ENCODE results near the gene COX6A2. TPM values are rescaled to one million over a fixed set of nuclear protein-coding genes. Genes with fewer than 3 reads are reported as not detected.
A peak's percentile ranks its signal among the peaks of the same experiment; 100 is the strongest.
"Not testable (repeated sequence)": the region's sequence is repeated elsewhere in the genome, so short reads cannot be mapped to it uniquely, and the experiment has no call there.

Gene COX6A2
- total RNA-seq, 1 donor from 2014 or later = not detected

DNA sequence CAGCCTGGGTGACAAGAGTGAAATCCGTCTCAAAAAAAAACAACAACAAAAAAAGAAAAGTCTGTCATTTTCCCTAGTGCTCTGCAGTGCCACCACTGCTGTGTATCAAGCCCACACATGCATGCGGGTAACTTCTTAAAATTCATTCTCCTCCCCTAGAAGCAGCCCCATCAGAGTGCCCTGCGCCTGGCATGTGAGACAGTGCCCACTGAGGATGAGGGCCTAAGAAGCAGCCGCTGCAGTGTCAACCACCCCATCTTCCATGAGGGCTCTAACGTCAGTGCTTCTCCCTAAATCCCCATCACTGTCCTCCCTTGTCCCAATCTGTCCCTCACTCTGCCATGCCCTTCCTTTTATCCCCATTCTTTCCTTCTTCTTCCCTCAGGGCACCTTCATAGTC, 10.2 kb downstream of the COX6A2 start:
- no peak overlapping the region for H3K27ac ChIP-seq
- no peaks in the 10 kb centered on the region for H3K27me3 ChIP-seq
- no peaks in the 10 kb centered on the region for H3K36me3 ChIP-seq
- TF ChIP-seq, protein P1, sequence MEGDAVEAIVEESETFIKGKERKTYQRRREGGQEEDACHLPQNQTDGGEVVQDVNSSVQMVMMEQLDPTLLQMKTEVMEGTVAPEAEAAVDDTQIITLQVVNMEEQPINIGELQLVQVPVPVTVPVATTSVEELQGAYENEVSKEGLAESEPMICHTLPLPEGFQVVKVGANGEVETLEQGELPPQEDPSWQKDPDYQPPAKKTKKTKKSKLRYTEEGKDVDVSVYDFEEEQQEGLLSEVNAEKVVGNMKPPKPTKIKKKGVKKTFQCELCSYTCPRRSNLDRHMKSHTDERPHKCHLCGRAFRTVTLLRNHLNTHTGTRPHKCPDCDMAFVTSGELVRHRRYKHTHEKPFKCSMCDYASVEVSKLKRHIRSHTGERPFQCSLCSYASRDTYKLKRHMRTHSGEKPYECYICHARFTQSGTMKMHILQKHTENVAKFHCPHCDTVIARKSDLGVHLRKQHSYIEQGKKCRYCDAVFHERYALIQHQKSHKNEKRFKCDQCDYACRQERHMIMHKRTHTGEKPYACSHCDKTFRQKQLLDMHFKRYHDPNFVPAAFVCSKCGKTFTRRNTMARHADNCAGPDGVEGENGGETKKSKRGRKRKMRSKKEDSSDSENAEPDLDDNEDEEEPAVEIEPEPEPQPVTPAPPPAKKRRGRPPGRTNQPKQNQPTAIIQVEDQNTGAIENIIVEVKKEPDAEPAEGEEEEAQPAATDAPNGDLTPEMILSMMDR (IDR thresholded peaks at IDR 0.05) = no peak
- no peak overlapping the region for H3K4me3 ChIP-seq
- DNase-seq (no peak), ATAC-seq (no peak)
- intact Hi-C loops (cut with DNase I) = no loop called here
- H3K9me3 ChIP-seq = no peaks in the 10 kb centered on the region
- H3K4me1 ChIP-seq = no peaks in the 10 kb centered on the region

DNA sequence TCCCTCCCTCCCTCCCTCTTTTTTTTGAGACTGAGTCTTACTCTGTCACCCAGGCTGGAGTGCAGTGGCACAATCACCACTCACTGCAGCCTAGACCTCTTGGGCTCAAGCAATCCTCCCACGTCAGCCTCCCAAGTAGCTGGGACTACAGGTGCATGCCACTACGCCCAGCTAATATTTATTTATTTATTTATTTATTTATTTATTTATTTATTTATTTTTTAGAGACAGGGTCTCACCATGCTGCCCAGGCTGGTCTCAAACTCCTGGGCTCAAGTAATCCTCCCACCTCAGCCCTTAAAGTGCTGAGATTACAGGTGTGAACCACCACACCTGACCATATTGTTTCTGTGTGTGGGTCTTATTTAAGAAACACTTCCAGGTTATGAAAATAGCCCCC, 11.1 kb downstream of the COX6A2 start:
- not testable (repeated sequence) for H3K9me3 ChIP-seq

DNA sequence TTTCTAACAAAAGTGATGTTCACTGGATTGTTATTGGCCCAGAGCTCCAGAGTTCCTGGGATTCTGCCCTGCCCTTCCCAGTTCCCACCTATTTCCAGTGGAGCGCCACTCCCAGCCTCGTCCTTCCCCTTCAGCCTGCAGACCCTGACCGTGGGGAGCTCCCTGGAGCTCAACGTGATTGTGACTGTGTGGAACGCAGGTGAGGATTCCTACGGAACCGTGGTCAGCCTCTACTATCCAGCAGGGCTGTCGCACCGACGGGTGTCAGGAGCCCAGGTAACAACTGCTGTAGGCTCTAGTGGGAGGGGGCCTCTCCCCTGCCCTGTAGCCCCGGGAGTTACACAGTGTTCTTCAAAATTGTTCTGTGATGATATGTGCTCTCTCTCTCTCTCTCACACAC, 11.8 kb downstream of the COX6A2 start:
- TF ChIP-seq, protein P1 (IDR thresholded peaks at IDR 0.05) = no peak
- Histone ChIP-seq H3K4me3 (no peak overlapping the region), H3K27me3 (no peaks in the 10 kb centered on the region), H3K9me3 (no peaks in the 10 kb centered on the region), H3K36me3 (no peaks in the 10 kb centered on the region), H3K4me1 (no peaks in the 10 kb centered on the region), H3K27ac (no peak overlapping the region)
- no peak for DNase-seq
- intact Hi-C loops (cut with DNase I) = no loop called here
- ATAC-seq = no peak

More for the DNA sequence above, 11.1 kb downstream of the COX6A2 start:
- DNase-seq; H3K4me3 ChIP-seq; H3K4me1 ChIP-seq; intact Hi-C loops (cut with DNase I); ATAC-seq; H3K27ac ChIP-seq; H3K36me3 ChIP-seq; H3K27me3 ChIP-seq: not testable (repeated sequence)

DNA sequence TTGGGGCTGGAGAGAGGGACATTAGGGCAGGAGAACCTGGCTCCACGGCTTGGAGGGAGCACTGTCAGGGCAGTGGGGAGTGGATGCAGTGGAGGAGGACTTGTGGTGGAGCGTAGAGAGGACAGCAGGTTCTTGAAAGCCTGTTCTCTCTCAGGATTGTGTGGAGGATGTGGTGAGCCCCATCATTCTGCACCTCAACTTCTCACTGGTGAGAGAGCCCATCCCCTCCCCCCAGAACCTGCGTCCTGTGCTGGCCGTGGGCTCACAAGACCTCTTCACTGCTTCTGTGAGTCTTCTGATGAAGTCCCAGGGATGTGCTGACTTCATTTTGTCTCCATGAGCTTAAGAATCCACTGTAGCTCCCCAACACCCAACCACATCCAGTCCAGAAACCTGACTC, 13.5 kb downstream of the COX6A2 start:
- no peaks in the 10 kb centered on the region for H3K27me3 ChIP-seq
- ATAC-seq = peak; percentile 33
- H3K27ac ChIP-seq = no peak overlapping the region
- no peak for DNase-seq
- TF ChIP-seq, protein P1 (IDR thresholded peaks at IDR 0.05) = no peak
- no peaks in the 10 kb centered on the region for H3K4me1 ChIP-seq
- no peak overlapping the region for H3K4me3 ChIP-seq
- intact Hi-C loops (cut with DNase I) = no loop called here
- H3K9me3 ChIP-seq = no peaks in the 10 kb centered on the region
- no peaks in the 10 kb centered on the region for H3K36me3 ChIP-seq

DNA sequence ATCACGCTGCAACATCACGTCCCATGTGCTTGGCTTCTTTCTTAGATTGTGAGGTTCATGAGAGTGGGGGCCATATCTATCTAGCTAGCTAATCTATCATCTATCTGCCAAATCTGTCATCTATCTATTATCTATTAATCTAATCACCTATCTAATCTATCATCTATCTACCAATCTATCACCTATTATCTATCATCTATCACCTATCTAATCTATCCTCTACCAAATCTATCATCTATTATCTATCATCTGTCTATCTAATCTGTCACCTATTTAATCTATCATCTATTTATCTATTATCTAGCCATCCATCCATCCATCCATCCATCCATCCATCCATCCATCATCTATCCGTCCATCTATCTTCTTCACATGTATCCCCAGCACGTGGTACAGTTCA, 14.2 kb downstream of the COX6A2 start:
- Histone ChIP-seq H3K36me3 (no peaks in the 10 kb centered on the region), H3K4me1 (no peaks in the 10 kb centered on the region), H3K27ac (no peak overlapping the region), H3K9me3 (no peaks in the 10 kb centered on the region), H3K27me3 (no peaks in the 10 kb centered on the region), H3K4me3 (no peak overlapping the region)
- TF ChIP-seq, protein P1 (IDR thresholded peaks at IDR 0.05) = no peak
- intact Hi-C loops (cut with DNase I) = no loop called here
- ATAC-seq (no peak), DNase-seq (no peak)

DNA sequence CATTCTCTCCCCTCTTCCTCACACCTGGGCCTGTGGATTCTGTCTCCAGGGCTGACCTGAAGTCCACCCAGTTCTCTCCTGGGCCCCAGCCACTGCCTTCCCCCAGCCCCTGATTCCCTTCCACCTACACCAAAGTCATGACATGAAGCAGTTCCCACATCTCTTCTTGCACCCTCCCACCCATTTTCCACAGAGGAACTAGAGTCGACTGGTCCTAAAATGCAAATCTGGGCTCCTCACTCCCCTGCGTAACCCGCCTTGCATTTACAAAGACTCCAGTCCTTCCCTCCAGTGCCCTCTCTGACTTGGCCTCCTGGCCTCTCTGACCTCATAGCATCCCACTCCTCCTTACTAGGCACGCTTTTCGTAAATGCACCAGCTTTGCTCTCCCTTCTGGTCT, 14.8 kb downstream of the COX6A2 start:
- intact Hi-C loops (cut with DNase I) = no loop called here

More for the DNA sequence above, 14.8 kb downstream of the COX6A2 start:
- Histone ChIP-seq H3K4me1 (no peaks in the 10 kb centered on the region), H3K9me3 (no peaks in the 10 kb centered on the region), H3K4me3 (no peak overlapping the region), H3K27me3 (no peaks in the 10 kb centered on the region), H3K27ac (no peak overlapping the region), H3K36me3 (no peaks in the 10 kb centered on the region)
- DNase-seq (no peak), ATAC-seq (no peak)
- TF ChIP-seq, protein P1 (IDR thresholded peaks at IDR 0.05) = no peak
